MM.1S (cell line): ENCODE measurements around the gene PRKCSH.
"Not testable (repeated sequence)": the region's sequence is repeated elsewhere in the genome, so short reads cannot be mapped to it uniquely, and the experiment has no call there.

ENCODE experiments used
- DNase-seq: peaks from one replicate; pipeline ENCODE4 v3.0.0-alpha.2; 2015
- H2AFZ ChIP-seq: fragments of 300-600 bp; sonication (generic); 2 replicates; pipeline ENCODE4 v1.6.0; 2016; ENCODE audit warnings: antibody characterized with exemption, low read length
- H3F3A ChIP-seq: fragments of 300-600 bp; sonication (generic); 2 replicates; pipeline ENCODE4 v1.6.1; 2016; ENCODE audit warnings: mild to moderate bottlenecking, antibody characterized with exemption, low read length, moderate library complexity, mixed read lengths; ENCODE audit not compliant: insufficient read depth
- H3K27ac ChIP-seq: fragments of 300-600 bp; sonication (generic); 2 replicates; pipeline ENCODE4 v1.5.1; 2016; ENCODE audit warnings: mild to moderate bottlenecking, low read length
- H3K27me3 ChIP-seq: fragments of 300-600 bp; sonication (generic); replicated peaks from 2 replicates; pipeline ENCODE4 v1.6.0; 2016; ENCODE audit warnings: low read length; ENCODE audit not compliant: insufficient read depth
- H3K36me3 ChIP-seq: fragments of 300-600 bp; sonication (generic); replicated peaks from 2 replicates; pipeline ENCODE4 v1.6.1; 2016; ENCODE audit warnings: mild to moderate bottlenecking, low read length, mixed read lengths; ENCODE audit not compliant: insufficient read depth
- H3K4me1 ChIP-seq: fragments of 300-600 bp; sonication (generic); 2 replicates; pipeline ENCODE4 v1.6.1; 2016; ENCODE audit warnings: low read length, mixed read lengths
- H3K4me2 ChIP-seq: fragments of 300-600 bp; sonication (generic); 2 replicates; pipeline ENCODE4 v1.6.0; 2016; ENCODE audit warnings: low read depth, low read length
- H3K4me3 ChIP-seq: fragments of 300-600 bp; sonication (generic); 2 replicates; pipeline ENCODE4 v1.5.1; 2016; ENCODE audit warnings: low read length, mixed read lengths
- H3K79me2 ChIP-seq: fragments of 300-600 bp; sonication (generic); 2 replicates; pipeline ENCODE4 v1.6.1; 2016; ENCODE audit warnings: mixed run types, low read length, mixed read lengths
- H3K9ac ChIP-seq: fragments of 300-600 bp; sonication (generic); 2 replicates; pipeline ENCODE4 v1.6.1; 2016; ENCODE audit warnings: low read length, mixed read lengths
- H3K9me2 ChIP-seq: fragments of 300-600 bp; sonication (generic); replicated peaks from 2 replicates; pipeline ENCODE4 v1.6.1; 2016; ENCODE audit warnings: mild to moderate bottlenecking, low read length, mixed read lengths; ENCODE audit not compliant: insufficient read depth
- H3K9me3 ChIP-seq: fragments of 300-600 bp; sonication (generic); replicated peaks from 2 replicates; pipeline ENCODE4 v1.6.1; 2016; ENCODE audit warnings: mild to moderate bottlenecking, low read length, mixed read lengths; ENCODE audit not compliant: insufficient read depth
- H4K20me1 ChIP-seq: fragments of 300-600 bp; sonication (generic); 2 replicates; pipeline ENCODE4 v1.6.1; 2016; ENCODE audit warnings: mild to moderate bottlenecking, low read length, moderate library complexity, mixed read lengths; ENCODE audit not compliant: insufficient read depth
- EZH2 ChIP-seq: fragments of 300-600 bp; sonication (generic); optimal IDR thresholded peaks from 2 replicates; pipeline ENCODE3; 2017; ENCODE audit warnings: low read depth, mild to moderate bottlenecking, antibody characterized with exemption, low read length, mixed read lengths
- EZH2phosphoT487 ChIP-seq: fragments of 300-600 bp; sonication (generic); IDR thresholded peaks from 2 replicates; pipeline ENCODE4 v1.6.1; 2018; ENCODE audit warnings: antibody characterized with exemption, low read length
- TF ChIP-seq, protein P1 (sequence below): fragments of 300-600 bp; sonication (generic); IDR thresholded peaks from 2 replicates; pipeline ENCODE4 v1.5.1; 2016; ENCODE audit warnings: antibody characterized with exemption, low read length, mixed read lengths

PRKCSH gene

DNA sequence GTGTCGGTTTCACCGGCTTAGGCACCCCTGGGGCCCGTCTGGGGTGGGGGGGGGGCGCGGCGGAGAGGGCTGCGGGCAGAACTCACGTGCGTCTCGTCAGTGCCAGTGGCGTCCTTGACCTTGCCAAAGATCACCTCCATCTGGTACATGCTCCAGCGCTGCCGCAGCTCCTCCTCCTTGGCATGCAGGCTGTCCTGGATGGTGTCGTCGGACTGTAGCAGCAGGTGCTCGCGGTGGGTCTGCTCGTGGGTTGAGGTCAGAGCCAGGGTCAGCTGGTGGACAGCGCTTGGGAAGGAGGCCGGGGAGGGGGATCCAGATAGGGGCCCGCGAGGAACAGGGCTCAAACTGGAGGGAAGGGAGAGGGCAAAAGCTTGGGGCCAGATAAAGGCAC, 11.6 kb upstream of the PRKCSH start:
- no peak for DNase-seq
- no peak overlapping the region for H3K4me2 ChIP-seq
- TF ChIP-seq EZH2phosphoT487 (no peak), EZH2 (no peak)
- TF ChIP-seq, protein P1, sequence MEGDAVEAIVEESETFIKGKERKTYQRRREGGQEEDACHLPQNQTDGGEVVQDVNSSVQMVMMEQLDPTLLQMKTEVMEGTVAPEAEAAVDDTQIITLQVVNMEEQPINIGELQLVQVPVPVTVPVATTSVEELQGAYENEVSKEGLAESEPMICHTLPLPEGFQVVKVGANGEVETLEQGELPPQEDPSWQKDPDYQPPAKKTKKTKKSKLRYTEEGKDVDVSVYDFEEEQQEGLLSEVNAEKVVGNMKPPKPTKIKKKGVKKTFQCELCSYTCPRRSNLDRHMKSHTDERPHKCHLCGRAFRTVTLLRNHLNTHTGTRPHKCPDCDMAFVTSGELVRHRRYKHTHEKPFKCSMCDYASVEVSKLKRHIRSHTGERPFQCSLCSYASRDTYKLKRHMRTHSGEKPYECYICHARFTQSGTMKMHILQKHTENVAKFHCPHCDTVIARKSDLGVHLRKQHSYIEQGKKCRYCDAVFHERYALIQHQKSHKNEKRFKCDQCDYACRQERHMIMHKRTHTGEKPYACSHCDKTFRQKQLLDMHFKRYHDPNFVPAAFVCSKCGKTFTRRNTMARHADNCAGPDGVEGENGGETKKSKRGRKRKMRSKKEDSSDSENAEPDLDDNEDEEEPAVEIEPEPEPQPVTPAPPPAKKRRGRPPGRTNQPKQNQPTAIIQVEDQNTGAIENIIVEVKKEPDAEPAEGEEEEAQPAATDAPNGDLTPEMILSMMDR, result no peak

GRCh38 chr19:11425719-11426457, 9.5 kb upstream of the PRKCSH start:
- no peak overlapping the region for H3K4me2 ChIP-seq
- TF ChIP-seq, protein P1, result no peak
- TF ChIP-seq EZH2 (no peak), EZH2phosphoT487 (no peak)
- no peak overlapping the region for H3K27ac ChIP-seq

More for the DNA sequence above, 11.6 kb upstream of the PRKCSH start:
- H3K9ac ChIP-seq, result no peak overlapping the region
- H3K27ac ChIP-seq, result no peak overlapping the region
- H3K36me3 ChIP-seq, result no peaks in the 10 kb centered on the region
- no peaks in the 10 kb centered on the region for H3K9me3 ChIP-seq
- H3K79me2 ChIP-seq, result no peaks in the 10 kb centered on the region
- H2AFZ ChIP-seq, result no peak overlapping the region
- no peaks in the 10 kb centered on the region; the same call in 1 of the 2 replicates for H3K4me1 ChIP-seq
- H3K4me3 ChIP-seq, result no peak overlapping the region
- no peaks in the 10 kb centered on the region for H4K20me1 ChIP-seq
- H3K9me2 ChIP-seq, result no peaks in the 10 kb centered on the region
- no peaks in the 10 kb centered on the region; the same call in 1 of the 2 replicates for H3F3A ChIP-seq
- peaks cover 48% of the 10 kb centered on the region for H3K27me3 ChIP-seq

GRCh38 chr19:11426656-11427055, 8.8 kb upstream of the PRKCSH start:
- Histone ChIP-seq H3K9me3 (no peaks in the 10 kb centered on the region), H4K20me1 (no peaks in the 10 kb centered on the region), H3K4me2 (no peak overlapping the region), H3K9me2 (no peaks in the 10 kb centered on the region), H3K4me3 (no peak overlapping the region), H3K4me1 (no peaks in the 10 kb centered on the region; the same call in 1 of the 2 replicates), H3K27ac (no peak overlapping the region), H3K36me3 (no peaks in the 10 kb centered on the region), H3F3A (no peaks in the 10 kb centered on the region; the same call in 1 of the 2 replicates), H3K27me3 (peaks cover 29% of the 10 kb centered on the region), H3K9ac (no peak overlapping the region), H2AFZ (no peak overlapping the region), H3K79me2 (no peaks in the 10 kb centered on the region)
- DNase-seq, result no peak
- TF ChIP-seq, protein P1, result no peak
- TF ChIP-seq EZH2 (no peak), EZH2phosphoT487 (no peak)

More at GRCh38 chr19:11425719-11426457, 9.5 kb upstream of the PRKCSH start:
- Histone ChIP-seq H3K9me2 (no peaks in the 10 kb centered on the region), H4K20me1 (no peaks in the 10 kb centered on the region), H3K4me1 (no peaks in the 10 kb centered on the region; the same call in 1 of the 2 replicates), H2AFZ (no peak overlapping the region), H3K9me3 (no peaks in the 10 kb centered on the region), H3K4me3 (no peak overlapping the region), H3F3A (no peaks in the 10 kb centered on the region; the same call in 1 of the 2 replicates), H3K27me3 (peaks cover 36% of the 10 kb centered on the region), H3K79me2 (no peaks in the 10 kb centered on the region), H3K36me3 (no peaks in the 10 kb centered on the region), H3K9ac (no peak overlapping the region)
- DNase-seq, result no peak

- not testable (repeated sequence) for H3K4me3 ChIP-seq, H3K36me3 ChIP-seq, DNase-seq, H3K9me3 ChIP-seq, H3K4me2 ChIP-seq, H3K9me2 ChIP-seq, H2AFZ ChIP-seq, H3K27ac ChIP-seq, H3F3A ChIP-seq, H3K9ac ChIP-seq, H3K4me1 ChIP-seq, H4K20me1 ChIP-seq
- H3K79me2 ChIP-seq, result peaks cover 22% of the 10 kb centered on the region
- peaks cover 16% of the 10 kb centered on the region; the same call in 1 of the 2 replicates for H3K27me3 ChIP-seq
Measured at GRCh38 chr19:11433526-11433925, 1.9 kb upstream of the PRKCSH start.
